Measurements from ENCODE around the gene ARFRP1. TPM values are rescaled to one million over a fixed set of nuclear protein-coding genes. Genes with fewer than 3 reads are reported as not detected.

ARFRP1 gene
- total RNA-seq, 1 donor from 2014 or later = 66.0 TPM

DNA sequence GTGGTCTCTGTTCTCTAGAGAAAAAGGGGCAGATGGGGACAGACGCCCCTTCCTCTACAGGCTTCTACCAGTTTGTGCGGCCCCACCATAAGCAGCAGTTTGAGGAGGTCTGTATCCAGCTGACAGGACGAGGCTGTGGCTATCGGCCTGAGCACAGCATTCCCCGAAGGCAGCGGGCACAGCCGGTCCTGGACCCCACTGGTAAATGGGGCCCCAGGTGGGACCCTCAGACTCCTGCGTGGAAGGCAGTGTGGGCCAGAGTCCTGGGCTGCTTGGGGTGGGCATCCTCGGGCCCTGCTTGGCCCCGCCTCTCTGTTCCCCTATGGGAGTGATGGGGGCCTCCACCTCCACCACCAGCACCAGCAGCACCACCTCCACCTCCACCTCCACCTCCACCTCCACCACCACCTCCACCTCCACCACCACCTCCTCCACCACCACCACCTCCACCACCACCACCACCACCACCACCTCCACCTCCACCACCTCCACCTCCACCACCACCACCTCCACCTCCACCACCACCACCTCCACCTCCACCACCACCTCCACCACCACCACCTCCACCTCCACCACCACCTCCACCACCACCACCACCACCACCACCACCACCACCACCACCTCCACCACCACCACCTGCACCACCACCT, 14.6 kb downstream of the ARFRP1 start:
- intact Hi-C loops (cut with micrococcal nuclease) = no loop called here
- Mint-ChIP-seq H3K36me3 (ENCODE audit: low read depth) (peaks cover 4% of the 10 kb centered on the region), H3K27me3 (no peaks in the 10 kb centered on the region), H3K9me3 (no peaks in the 10 kb centered on the region), H3K4me3 (no peak overlapping the region), H3K27ac (no peak overlapping the region), H3K4me1 (peaks cover 15% of the 10 kb centered on the region)
- DNase-seq (no peak), ATAC-seq (ENCODE audit: low read depth) (no peak)
- POLR2A ChIA-PET = no interaction called here
- TF ChIP-seq, protein P1, sequence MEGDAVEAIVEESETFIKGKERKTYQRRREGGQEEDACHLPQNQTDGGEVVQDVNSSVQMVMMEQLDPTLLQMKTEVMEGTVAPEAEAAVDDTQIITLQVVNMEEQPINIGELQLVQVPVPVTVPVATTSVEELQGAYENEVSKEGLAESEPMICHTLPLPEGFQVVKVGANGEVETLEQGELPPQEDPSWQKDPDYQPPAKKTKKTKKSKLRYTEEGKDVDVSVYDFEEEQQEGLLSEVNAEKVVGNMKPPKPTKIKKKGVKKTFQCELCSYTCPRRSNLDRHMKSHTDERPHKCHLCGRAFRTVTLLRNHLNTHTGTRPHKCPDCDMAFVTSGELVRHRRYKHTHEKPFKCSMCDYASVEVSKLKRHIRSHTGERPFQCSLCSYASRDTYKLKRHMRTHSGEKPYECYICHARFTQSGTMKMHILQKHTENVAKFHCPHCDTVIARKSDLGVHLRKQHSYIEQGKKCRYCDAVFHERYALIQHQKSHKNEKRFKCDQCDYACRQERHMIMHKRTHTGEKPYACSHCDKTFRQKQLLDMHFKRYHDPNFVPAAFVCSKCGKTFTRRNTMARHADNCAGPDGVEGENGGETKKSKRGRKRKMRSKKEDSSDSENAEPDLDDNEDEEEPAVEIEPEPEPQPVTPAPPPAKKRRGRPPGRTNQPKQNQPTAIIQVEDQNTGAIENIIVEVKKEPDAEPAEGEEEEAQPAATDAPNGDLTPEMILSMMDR (IDR thresholded peaks at IDR 0.05) = no peak
- CTCF ChIA-PET = no interaction called here

- Mint-ChIP-seq H3K4me3 (no peak overlapping the region), H3K9me3 (no peaks in the 10 kb centered on the region), H3K36me3 (ENCODE audit: low read depth) (peaks cover 4% of the 10 kb centered on the region), H3K27ac (no peak overlapping the region), H3K4me1 (peaks cover 15% of the 10 kb centered on the region), H3K27me3 (no peaks in the 10 kb centered on the region)
- DNase-seq = no peak
- ChIA-PET POLR2A (no interaction called here), CTCF (no interaction called here)
- TF ChIP-seq, protein P1 (IDR thresholded peaks at IDR 0.05) = no peak
- ATAC-seq (ENCODE audit: low read depth) = no peak
- intact Hi-C loops (cut with micrococcal nuclease) = no loop called here
These were observed 15.2 kb downstream of the ARFRP1 start for GRCh38 chr20:63692436-63693082.

GRCh38 chr20:63691711-63692435, 15.9 kb downstream of the ARFRP1 start:
- no peak overlapping the region for H3K4me3 Mint-ChIP-seq
- DNase-seq = no peak
- no peaks in the 10 kb centered on the region for H3K9me3 Mint-ChIP-seq
- ChIA-PET CTCF (no interaction called here), POLR2A (no interaction called here)
- H3K27ac Mint-ChIP-seq = no peak overlapping the region
- intact Hi-C loops (cut with micrococcal nuclease) = no loop called here
- no peaks in the 10 kb centered on the region for H3K27me3 Mint-ChIP-seq
- peaks cover 11% of the 10 kb centered on the region for H3K4me1 Mint-ChIP-seq
- ATAC-seq (ENCODE audit: low read depth) = no peak
- peaks cover 4% of the 10 kb centered on the region for H3K36me3 Mint-ChIP-seq (ENCODE audit: low read depth)
- TF ChIP-seq, protein P1 (IDR thresholded peaks at IDR 0.05) = no peak

- ATAC-seq (ENCODE audit: low read depth) (no peak), DNase-seq (no peak)
- TF ChIP-seq, protein P1 (IDR thresholded peaks at IDR 0.05) = no peak
- H3K27ac Mint-ChIP-seq = no peak overlapping the region
- intact Hi-C loops (cut with micrococcal nuclease) = no loop called here
- ChIA-PET POLR2A (interaction anchor here (0.6 kb wide), 1 partner anchor 148 kb away, joined by 3 read pairs; no protein-coding TSS in a partner anchor), CTCF (no interaction called here)
- H3K4me3 Mint-ChIP-seq = no peak overlapping the region
- H3K9me3 Mint-ChIP-seq = no peaks in the 10 kb centered on the region
- peaks cover 6% of the 10 kb centered on the region for H3K4me1 Mint-ChIP-seq
- H3K36me3 Mint-ChIP-seq (ENCODE audit: low read depth) = peaks cover 4% of the 10 kb centered on the region
- no peaks in the 10 kb centered on the region for H3K27me3 Mint-ChIP-seq
These were observed 16.7 kb downstream of the ARFRP1 start for GRCh38 chr20:63690898-63691710.
